GM23248 (cell line): ENCODE results near the gene IGSF21. TPM values are rescaled to one million over a fixed set of nuclear protein-coding genes. Genes with fewer than 3 reads are reported as not detected.
"Not testable (repeated sequence)": the region's sequence is repeated elsewhere in the genome, so short reads cannot be mapped to it uniquely, and the experiment has no call there.

Experiments
- DNase-seq: peaks from one replicate; pipeline ENCODE4 v3.0.0-alpha.2; 2015
- H2AFZ ChIP-seq: fragments of 200-600 bp; sonication (generic); 2 replicates; pipeline ENCODE4 v1.6.1; 2016; ENCODE audit warnings: antibody characterized with exemption
- H3F3A ChIP-seq: fragments of 200-600 bp; sonication (generic); 2 replicates; pipeline ENCODE4 v1.6.1; 2016; ENCODE audit warnings: mild to moderate bottlenecking, antibody characterized with exemption, mixed run types; ENCODE audit not compliant: insufficient read depth
- H3K27ac ChIP-seq: fragments of 200-600 bp; sonication (generic); 2 replicates; pipeline ENCODE4 v1.5.1; 2016; ENCODE audit warnings: mild to moderate bottlenecking
- H3K27me3 ChIP-seq: fragments of 200-600 bp; sonication (generic); replicated peaks from 2 replicates; pipeline ENCODE4 v1.6.1; 2016; ENCODE audit warnings: mild to moderate bottlenecking; ENCODE audit not compliant: insufficient read depth
- H3K36me3 ChIP-seq: fragments of 200-600 bp; sonication (generic); 2 replicates; pipeline ENCODE4 v1.6.1; 2016; ENCODE audit warnings: low read depth, mild to moderate bottlenecking
- H3K4me1 ChIP-seq: fragments of 200-600 bp; sonication (generic); 2 replicates; pipeline ENCODE4 v1.6.1; 2016; ENCODE audit warnings: mild to moderate bottlenecking; ENCODE audit not compliant: insufficient read depth
- H3K4me2 ChIP-seq: fragments of 200-600 bp; sonication (generic); one replicate; pipeline ENCODE4 v1.6.1; 2016; ENCODE audit warnings: mild to moderate bottlenecking; ENCODE audit not compliant: unreplicated experiment
- H3K4me3 ChIP-seq: fragments of 200-600 bp; sonication (generic); 2 replicates; pipeline ENCODE4 v1.5.1; 2016; ENCODE audit warnings: mild to moderate bottlenecking
- H3K79me2 ChIP-seq: fragments of 200-600 bp; sonication (generic); 2 replicates; pipeline ENCODE4 v1.6.1; 2016; ENCODE audit warnings: mild to moderate bottlenecking; ENCODE audit not compliant: insufficient read depth
- H3K9ac ChIP-seq: fragments of 200-600 bp; sonication (generic); 2 replicates; pipeline ENCODE4 v1.6.1; 2016; ENCODE audit warnings: mild to moderate bottlenecking
- H3K9me2 ChIP-seq: fragments of 200-600 bp; sonication (generic); 2 replicates; pipeline ENCODE4 v1.6.1; 2016; ENCODE audit warnings: mixed run types, mild to moderate bottlenecking, moderate library complexity; ENCODE audit not compliant: insufficient read depth
- H3K9me3 ChIP-seq: fragments of 200-600 bp; sonication (generic); one replicate; pipeline ENCODE4 v1.6.1; 2017; ENCODE audit warnings: low read depth
- H4K20me1 ChIP-seq: fragments of 200-600 bp; sonication (generic); 2 replicates; pipeline ENCODE4 v1.6.0; 2016; ENCODE audit not compliant: insufficient read depth
- EZH2 ChIP-seq: fragments of 200-600 bp; sonication (generic); IDR thresholded peaks from 2 replicates; pipeline ENCODE4 v1.6.1; 2018; ENCODE audit warnings: antibody characterized with exemption, mild to moderate bottlenecking; ENCODE audit not compliant: insufficient read depth, poor library complexity, severe bottlenecking
- EZH2phosphoT487 ChIP-seq: fragments of 200-600 bp; sonication (generic); IDR thresholded peaks from 2 replicates; pipeline ENCODE4 v1.6.1; 2018; ENCODE audit warnings: antibody characterized with exemption, moderate library complexity, mild to moderate bottlenecking, low read depth; ENCODE audit not compliant: insufficient read depth
- WGBS, 2 experiments: methylation state at CpG; one replicate each; pipeline ENCODE4 v1.1.6; 2015 to 2017; ENCODE audit warnings: low lambda C conversion rate in 2 of 2, low coverage in 1 of 2; ENCODE audit errors: missing lambda C conversion rate in 2 of 2; 5-methylcytosine and 5-hydroxymethylcytosine counted together
- in situ Hi-C: fragments of 300-500 bp; cut with MboI; formaldehyde crosslinking; loops from 2 replicates; pipeline ENCODE4 v1.15.0; 2020
- polyA plus RNA-seq: library from polyadenylated mRNA; unstranded; fragments of >200 nt; fragmentation: Nextera tagmentation; extraction: Ambion mirVana; gene quantifications from 2 replicates; pipeline ENCODE4 v1.2.1, GENCODE V29; 2016
- total RNA-seq: library from RNA; depleted of rRNA; stranded (reverse); fragments of >200 nt; shearing (Covaris generic); gene quantifications from 2 replicates; pipeline ENCODE4 v1.2.3, GENCODE V29; 2014

IGSF21 gene
- total and polyA plus RNA-seq, 2 experiments from 2014 or later, result not detected

- Histone ChIP-seq H3K4me2 (no peak overlapping the region), H3K79me2 (no peaks in the 10 kb centered on the region), H3K9me3 (no peaks in the 10 kb centered on the region), H3K27me3 (no peaks in the 10 kb centered on the region), H3K4me1 (no peaks in the 10 kb centered on the region), H3K27ac (no peak overlapping the region), H3K4me3 (no peak overlapping the region), H3K36me3 (no peaks in the 10 kb centered on the region), H3K9ac (no peak overlapping the region), H3K9me2 (no peaks in the 10 kb centered on the region), H4K20me1 (no peaks in the 10 kb centered on the region), H3F3A (no peaks in the 10 kb centered on the region), H2AFZ (no peak overlapping the region)
- in situ Hi-C loops, result no loop called here
- TF ChIP-seq EZH2 (no peak), EZH2phosphoT487 (no peak)
- DNase-seq, result no peak
- 46 to 58% methylated on average over 13 of the region's 13 CpGs for WGBS, 2 experiments
Measured at GRCh38 chr1:18160290-18160942, 52.8 kb downstream of the IGSF21 start.

- Histone ChIP-seq H3K4me2 (no peak overlapping the region), H3K4me1 (no peaks in the 10 kb centered on the region), H3K9ac (no peak overlapping the region), H3F3A (no peaks in the 10 kb centered on the region), H3K9me3 (no peaks in the 10 kb centered on the region), H4K20me1 (no peaks in the 10 kb centered on the region), H3K9me2 (no peaks in the 10 kb centered on the region), H3K27ac (no peak overlapping the region), H3K27me3 (no peaks in the 10 kb centered on the region), H3K4me3 (no peak overlapping the region), H2AFZ (no peak overlapping the region), H3K79me2 (no peaks in the 10 kb centered on the region), H3K36me3 (no peaks in the 10 kb centered on the region)
- DNase-seq, result no peak
- WGBS, 2 experiments, result 25 to 35% methylated on average over 6 of the region's 6 CpGs
- in situ Hi-C loops, result no loop called here
- TF ChIP-seq EZH2phosphoT487 (no peak), EZH2 (no peak)
Measured at GRCh38 chr1:18161690-18162089, 54.1 kb downstream of the IGSF21 start.

GRCh38 chr1:18165640-18166039, 58.0 kb downstream of the IGSF21 start:
- DNase-seq, H3K4me3 ChIP-seq, H3K9me2 ChIP-seq, in situ Hi-C loops, H3K4me2 ChIP-seq, H2AFZ ChIP-seq, H3K9me3 ChIP-seq, H3K4me1 ChIP-seq, H3K27me3 ChIP-seq, H3K79me2 ChIP-seq, H3K36me3 ChIP-seq, H3F3A ChIP-seq, H4K20me1 ChIP-seq, H3K9ac ChIP-seq, H3K27ac ChIP-seq: not testable (repeated sequence)
- WGBS, 2 experiments, result 31% methylated on average over 2 of the region's 2 CpGs

- WGBS, 2 experiments, result 39 to 44% methylated on average over 13 of the region's 13 CpGs
- Histone ChIP-seq H3K9me2 (no peaks in the 10 kb centered on the region), H3K9me3 (no peaks in the 10 kb centered on the region), H4K20me1 (no peaks in the 10 kb centered on the region), H3K27me3 (no peaks in the 10 kb centered on the region), H3K4me1 (no peaks in the 10 kb centered on the region), H3K4me2 (no peak overlapping the region), H3K4me3 (no peak overlapping the region), H3K79me2 (no peaks in the 10 kb centered on the region), H3F3A (no peaks in the 10 kb centered on the region), H3K9ac (no peak overlapping the region), H2AFZ (no peak overlapping the region), H3K27ac (no peak overlapping the region), H3K36me3 (no peaks in the 10 kb centered on the region)
- DNase-seq, result no peak
- TF ChIP-seq EZH2phosphoT487 (no peak), EZH2 (no peak)
- in situ Hi-C loops, result no loop called here
Measured at GRCh38 chr1:18166341-18166740, 58.7 kb downstream of the IGSF21 start.

- TF ChIP-seq EZH2, result no peak
- TF ChIP-seq EZH2phosphoT487, result no peak
- no peak overlapping the region for H3K4me3 ChIP-seq
- H3K4me2 ChIP-seq, result no peak overlapping the region
- H3K27me3 ChIP-seq, result no peaks in the 10 kb centered on the region
- H4K20me1 ChIP-seq, result no peaks in the 10 kb centered on the region
- no peak overlapping the region for H2AFZ ChIP-seq
- no peaks in the 10 kb centered on the region for H3K79me2 ChIP-seq
- H3K27ac ChIP-seq, result no peak overlapping the region
- in situ Hi-C loops, result no loop called here
- H3K9ac ChIP-seq, result no peak overlapping the region
- no peaks in the 10 kb centered on the region for H3K36me3 ChIP-seq
- DNase-seq, result no peak
- no peaks in the 10 kb centered on the region for H3K9me2 ChIP-seq
- H3K4me1 ChIP-seq, result no peaks in the 10 kb centered on the region
- 33 to 45% methylated on average over 8 of the region's 8 CpGs for WGBS, 2 experiments
- H3F3A ChIP-seq, result no peaks in the 10 kb centered on the region
- H3K9me3 ChIP-seq, result no peaks in the 10 kb centered on the region
Measured at GRCh38 chr1:18166929-18167328, 59.3 kb downstream of the IGSF21 start.
